HepG2 (cell line): ENCODE results near the gene NACC2. TPM values are rescaled to one million over a fixed set of nuclear protein-coding genes. Genes with fewer than 3 reads are reported as not detected.
A peak's percentile ranks its signal among the peaks of the same experiment; 100 is the strongest.

Source experiments
- AHR ChIP-seq: IDR thresholded peaks from 2 replicates; pipeline ENCODE4 v1.6.1; 2018; ENCODE audit warnings: missing genetic modification reagents, missing compliant biosample characterization
- ATF1 ChIP-seq: IDR thresholded peaks from 2 replicates; pipeline ENCODE4 v1.6.1; 2016; ENCODE audit warnings: mild to moderate bottlenecking, control low read depth
- GATA4 ChIP-seq: sonication (generic); IDR thresholded peaks from 2 replicates; pipeline ENCODE4 v1.6.1; 2016; ENCODE audit warnings: antibody characterized with exemption, low read depth, borderline replicate concordance
- GFI1 ChIP-seq: sonication (generic); formaldehyde crosslinking; IDR thresholded peaks from 2 replicates; pipeline ENCODE4 v1.5.0; 2020; ENCODE audit warnings: missing genetic modification reagents, mild to moderate bottlenecking, borderline replicate concordance
- HIVEP1 ChIP-seq: sonication (generic); formaldehyde crosslinking; IDR thresholded peaks from 2 replicates; pipeline ENCODE4 v1.4.0; 2020; ENCODE audit warnings: mild to moderate bottlenecking, missing genetic modification reagents
- KAT8 ChIP-seq: IDR thresholded peaks from 2 replicates; pipeline ENCODE4 v1.6.1; 2016; ENCODE audit warnings: missing genetic modification reagents, missing compliant biosample characterization
- NFRKB ChIP-seq: fragments of 450-650 bp; IDR thresholded peaks from 2 replicates; pipeline ENCODE4 v1.6.1; 2017
- NRL ChIP-seq: sonication (generic); formaldehyde crosslinking; IDR thresholded peaks from 2 replicates; pipeline ENCODE4 v1.5.0; 2020; ENCODE audit warnings: missing genetic modification reagents, mild to moderate bottlenecking, moderate library complexity, borderline replicate concordance
- PRPF4 ChIP-seq: fragments of 200-400 bp; formaldehyde crosslinking; IDR thresholded peaks from 2 replicates; pipeline ENCODE4 v1.6.1; 2016; ENCODE audit warnings: low read length, low read depth; ENCODE audit not compliant: poor library complexity, severe bottlenecking
- ZFP62 ChIP-seq: sonication (generic); formaldehyde crosslinking; IDR thresholded peaks from 2 replicates; pipeline ENCODE4 v1.4.0; 2020; ENCODE audit warnings: missing genetic modification reagents
- ZNF256 ChIP-seq: sonication (generic); formaldehyde crosslinking; conservative IDR thresholded peaks from 2 replicates; pipeline ENCODE4 v1.4.0; 2020; ENCODE audit warnings: missing genetic modification reagents
- ZNF543 ChIP-seq: sonication (generic); formaldehyde crosslinking; IDR thresholded peaks from 2 replicates; pipeline ENCODE4 v1.4.0; 2020; ENCODE audit warnings: mild to moderate bottlenecking, missing genetic modification reagents
- ZNF841 ChIP-seq: sonication (generic); formaldehyde crosslinking; IDR thresholded peaks from 2 replicates; pipeline ENCODE4 v1.8.1; 2023; ENCODE audit warnings: missing genetic modification reagents, borderline replicate concordance
- polyA plus RNA-seq, 8 experiments: library from polyadenylated mRNA; depleted of rRNA in 3 of 8; stranded (reverse) in 7 of 8; unstranded in 1 of 8; fragments of >200 nt; fragmentation: Illumina TruSeq in 4 of 8; extraction: Trizol in 4 of 8; gene quantifications; 2 replicates each; pipeline versions ENCODE4 v1.2.1 to v1.2.3, GENCODE V29; 2011 to 2016; ENCODE audit warnings: low read depth in 4 of 8, missing spikeins in 1 of 8, mixed read lengths in 1 of 8; ENCODE audit not compliant: insufficient read depth in 1 of 8
- total RNA-seq, 5 experiments: library from RNA; depleted of rRNA; stranded (reverse); fragments of >200 nt; fragmentation: Illumina TruSeq; extraction: Trizol; gene quantifications; 2 replicates each; pipeline ENCODE4 v1.2.3, GENCODE V29; 2016; ENCODE audit warnings: low read depth in 1 of 5
- TF ChIP-seq, protein P1 (sequence below): sonication (generic); formaldehyde crosslinking; IDR thresholded peaks from 2 replicates; pipeline ENCODE4 v1.4.0; 2020; ENCODE audit warnings: missing genetic modification reagents, low read depth, mild to moderate bottlenecking, borderline replicate concordance
- TF ChIP-seq, protein P2 (sequence below): sonication (generic); formaldehyde crosslinking; IDR thresholded peaks from 2 replicates; pipeline ENCODE4 v1.4.0; 2020; ENCODE audit warnings: mild to moderate bottlenecking, low read depth, missing genetic modification reagents
- TF ChIP-seq, protein P3 (sequence below): sonication (generic); formaldehyde crosslinking; IDR thresholded peaks from 2 replicates; pipeline ENCODE4 v1.5.0; 2020; ENCODE audit warnings: mild to moderate bottlenecking, missing genetic modification reagents
- TF ChIP-seq, protein P4 (sequence below): sonication (generic); formaldehyde crosslinking; IDR thresholded peaks from 2 replicates; pipeline ENCODE4 v1.8.1; 2023; ENCODE audit warnings: mild to moderate bottlenecking, missing genetic modification reagents
- TF ChIP-seq, protein P5 (sequence below): fragments of 450-650 bp; IDR thresholded peaks from 2 replicates; pipeline ENCODE4 v1.6.1; 2017
- TF ChIP-seq, protein P6 (sequence below): IDR thresholded peaks from 2 replicates; pipeline ENCODE4 v1.6.1; 2016; ENCODE audit warnings: missing compliant biosample characterization, missing genetic modification reagents, borderline replicate concordance

NACC2 gene
- total and polyA plus RNA-seq, 2 of the 13 experiments (the other 11 are each of a cell fraction or from before 2014, with no cell fraction given): 5.9 to 12.3 TPM

DNA sequence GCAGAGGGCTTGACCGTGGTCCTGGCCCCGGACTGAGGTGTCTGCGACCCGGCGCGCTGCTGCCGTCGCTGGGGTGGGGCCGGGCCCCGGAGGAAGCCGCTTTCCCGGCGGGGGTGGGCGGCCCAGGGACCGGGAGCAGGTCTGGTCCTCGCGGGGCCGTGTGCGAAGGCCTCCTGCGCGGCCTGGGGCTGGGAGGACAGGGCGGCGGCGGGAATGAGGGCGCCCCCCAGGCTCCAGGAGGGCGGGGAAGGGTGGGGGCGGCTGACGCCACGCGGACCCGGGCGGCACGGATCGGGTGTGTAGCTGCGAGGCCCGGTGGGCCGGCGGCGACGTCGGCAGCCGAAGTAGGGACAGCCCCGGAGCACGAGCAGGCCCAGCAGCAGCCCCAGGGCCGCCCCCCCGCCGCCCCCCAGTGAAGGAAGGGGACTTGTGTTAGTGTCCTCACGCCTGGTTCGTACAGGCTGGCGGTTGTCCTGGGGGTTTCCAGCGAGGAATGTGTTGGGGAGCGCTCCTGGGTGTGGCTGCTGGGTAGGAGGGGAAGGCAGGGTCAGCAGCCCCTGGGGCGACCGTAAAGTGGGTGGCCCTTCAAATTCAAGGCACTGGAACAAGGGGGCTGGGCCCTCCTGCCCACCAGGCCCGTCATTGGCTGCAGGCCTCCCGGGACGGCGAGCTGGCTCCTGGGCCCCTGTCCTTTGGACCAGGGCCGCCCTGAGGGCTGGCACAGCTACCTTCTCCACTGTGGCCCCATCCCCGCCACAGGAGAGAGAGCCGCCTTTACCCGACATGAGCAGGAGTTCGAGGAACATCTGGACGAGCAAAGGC lies 24.2 kb upstream of the NACC2 start (continued):
- TF ChIP-seq, protein P1, sequence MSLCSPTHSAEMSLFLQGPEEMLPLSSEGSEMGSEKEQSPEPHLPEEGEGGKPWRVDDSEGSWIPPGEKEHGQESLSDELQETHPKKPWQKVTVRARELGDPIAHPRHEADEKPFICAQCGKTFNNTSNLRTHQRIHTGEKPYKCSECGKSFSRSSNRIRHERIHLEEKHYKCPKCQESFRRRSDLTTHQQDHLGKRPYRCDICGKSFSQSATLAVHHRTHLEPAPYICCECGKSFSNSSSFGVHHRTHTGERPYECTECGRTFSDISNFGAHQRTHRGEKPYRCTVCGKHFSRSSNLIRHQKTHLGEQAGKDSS: no peak
- TF ChIP-seq, protein P2, sequence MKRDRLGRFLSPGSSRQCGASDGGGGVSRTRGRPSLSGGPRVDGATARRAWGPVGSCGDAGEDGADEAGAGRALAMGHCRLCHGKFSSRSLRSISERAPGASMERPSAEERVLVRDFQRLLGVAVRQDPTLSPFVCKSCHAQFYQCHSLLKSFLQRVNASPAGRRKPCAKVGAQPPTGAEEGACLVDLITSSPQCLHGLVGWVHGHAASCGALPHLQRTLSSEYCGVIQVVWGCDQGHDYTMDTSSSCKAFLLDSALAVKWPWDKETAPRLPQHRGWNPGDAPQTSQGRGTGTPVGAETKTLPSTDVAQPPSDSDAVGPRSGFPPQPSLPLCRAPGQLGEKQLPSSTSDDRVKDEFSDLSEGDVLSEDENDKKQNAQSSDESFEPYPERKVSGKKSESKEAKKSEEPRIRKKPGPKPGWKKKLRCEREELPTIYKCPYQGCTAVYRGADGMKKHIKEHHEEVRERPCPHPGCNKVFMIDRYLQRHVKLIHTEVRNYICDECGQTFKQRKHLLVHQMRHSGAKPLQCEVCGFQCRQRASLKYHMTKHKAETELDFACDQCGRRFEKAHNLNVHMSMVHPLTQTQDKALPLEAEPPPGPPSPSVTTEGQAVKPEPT (CRISPR knock-in tag): no peak
- TF ChIP-seq ATF1 (CRISPR knock-in tag) (no peak), GFI1 (peak; percentile 22; the same call in 1 of the 2 replicates), HIVEP1 (CRISPR knock-in tag) (peak; percentile 79), NFRKB (no peak), ZNF256 (CRISPR knock-in tag) (no peak), ZNF543 (CRISPR knock-in tag) (peak; percentile 58), GATA4 (0 out of 2 replicates have a peak, but pooled peaks have one; percentile 59), ZFP62 (CRISPR knock-in tag) (no peak), KAT8 (peak; percentile 60; the same call in 1 of the 2 replicates), PRPF4 (no peak), NRL (peak; percentile 54; the same call in 1 of the 2 replicates), ZNF841 (no peak), AHR (CRISPR knock-in tag) (0 out of 2 replicates have a peak, but pooled peaks have one; percentile 8)
- TF ChIP-seq, protein P3, sequence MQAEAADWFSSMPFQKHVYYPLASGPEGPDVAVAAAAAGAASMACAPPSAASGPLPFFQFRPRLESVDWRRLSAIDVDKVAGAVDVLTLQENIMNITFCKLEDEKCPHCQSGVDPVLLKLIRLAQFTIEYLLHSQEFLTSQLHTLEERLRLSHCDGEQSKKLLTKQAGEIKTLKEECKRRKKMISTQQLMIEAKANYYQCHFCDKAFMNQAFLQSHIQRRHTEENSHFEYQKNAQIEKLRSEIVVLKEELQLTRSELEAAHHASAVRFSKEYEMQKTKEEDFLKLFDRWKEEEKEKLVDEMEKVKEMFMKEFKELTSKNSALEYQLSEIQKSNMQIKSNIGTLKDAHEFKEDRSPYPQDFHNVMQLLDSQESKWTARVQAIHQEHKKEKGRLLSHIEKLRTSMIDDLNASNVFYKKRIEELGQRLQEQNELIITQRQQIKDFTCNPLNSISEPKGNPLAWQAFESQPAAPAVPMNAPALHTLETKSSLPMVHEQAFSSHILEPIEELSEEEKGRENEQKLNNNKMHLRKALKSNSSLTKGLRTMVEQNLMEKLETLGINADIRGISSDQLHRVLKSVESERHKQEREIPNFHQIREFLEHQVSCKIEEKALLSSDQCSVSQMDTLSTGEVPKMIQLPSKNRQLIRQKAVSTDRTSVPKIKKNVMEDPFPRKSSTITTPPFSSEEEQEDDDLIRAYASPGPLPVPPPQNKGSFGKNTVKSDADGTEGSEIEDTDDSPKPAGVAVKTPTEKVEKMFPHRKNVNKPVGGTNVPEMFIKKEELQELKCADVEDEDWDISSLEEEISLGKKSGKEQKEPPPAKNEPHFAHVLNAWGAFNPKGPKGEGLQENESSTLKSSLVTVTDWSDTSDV (CRISPR knock-in tag): peak; percentile 94; the same call in 1 of the 2 replicates
- TF ChIP-seq, protein P4, sequence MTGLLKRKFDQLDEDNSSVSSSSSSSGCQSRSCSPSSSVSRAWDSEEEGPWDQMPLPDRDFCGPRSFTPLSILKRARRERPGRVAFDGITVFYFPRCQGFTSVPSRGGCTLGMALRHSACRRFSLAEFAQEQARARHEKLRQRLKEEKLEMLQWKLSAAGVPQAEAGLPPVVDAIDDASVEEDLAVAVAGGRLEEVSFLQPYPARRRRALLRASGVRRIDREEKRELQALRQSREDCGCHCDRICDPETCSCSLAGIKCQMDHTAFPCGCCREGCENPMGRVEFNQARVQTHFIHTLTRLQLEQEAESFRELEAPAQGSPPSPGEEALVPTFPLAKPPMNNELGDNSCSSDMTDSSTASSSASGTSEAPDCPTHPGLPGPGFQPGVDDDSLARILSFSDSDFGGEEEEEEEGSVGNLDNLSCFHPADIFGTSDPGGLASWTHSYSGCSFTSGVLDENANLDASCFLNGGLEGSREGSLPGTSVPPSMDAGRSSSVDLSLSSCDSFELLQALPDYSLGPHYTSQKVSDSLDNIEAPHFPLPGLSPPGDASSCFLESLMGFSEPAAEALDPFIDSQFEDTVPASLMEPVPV (CRISPR knock-in tag): 0 out of 2 replicates have a peak, but pooled peaks have one; percentile 42
- TF ChIP-seq, protein P5, sequence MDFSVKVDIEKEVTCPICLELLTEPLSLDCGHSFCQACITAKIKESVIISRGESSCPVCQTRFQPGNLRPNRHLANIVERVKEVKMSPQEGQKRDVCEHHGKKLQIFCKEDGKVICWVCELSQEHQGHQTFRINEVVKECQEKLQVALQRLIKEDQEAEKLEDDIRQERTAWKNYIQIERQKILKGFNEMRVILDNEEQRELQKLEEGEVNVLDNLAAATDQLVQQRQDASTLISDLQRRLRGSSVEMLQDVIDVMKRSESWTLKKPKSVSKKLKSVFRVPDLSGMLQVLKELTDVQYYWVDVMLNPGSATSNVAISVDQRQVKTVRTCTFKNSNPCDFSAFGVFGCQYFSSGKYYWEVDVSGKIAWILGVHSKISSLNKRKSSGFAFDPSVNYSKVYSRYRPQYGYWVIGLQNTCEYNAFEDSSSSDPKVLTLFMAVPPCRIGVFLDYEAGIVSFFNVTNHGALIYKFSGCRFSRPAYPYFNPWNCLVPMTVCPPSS: no peak
- TF ChIP-seq, protein P6, sequence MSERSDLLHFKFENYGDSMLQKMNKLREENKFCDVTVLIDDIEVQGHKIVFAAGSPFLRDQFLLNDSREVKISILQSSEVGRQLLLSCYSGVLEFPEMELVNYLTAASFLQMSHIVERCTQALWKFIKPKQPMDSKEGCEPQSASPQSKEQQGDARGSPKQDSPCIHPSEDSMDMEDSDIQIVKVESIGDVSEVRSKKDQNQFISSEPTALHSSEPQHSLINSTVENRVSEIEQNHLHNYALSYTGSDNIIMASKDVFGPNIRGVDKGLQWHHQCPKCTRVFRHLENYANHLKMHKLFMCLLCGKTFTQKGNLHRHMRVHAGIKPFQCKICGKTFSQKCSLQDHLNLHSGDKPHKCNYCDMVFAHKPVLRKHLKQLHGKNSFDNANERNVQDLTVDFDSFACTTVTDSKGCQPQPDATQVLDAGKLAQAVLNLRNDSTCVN (CRISPR knock-in tag): no peak
